NCI-H748 (cell line): ENCODE results near the gene DKK3.

Experiments
- DNase-seq: peaks from one replicate; lab custom pipeline; 2025; ENCODE audit not compliant: unreplicated experiment; lab: John Stamatoyannopoulos, UW

DKK3 gene

GRCh38 chr11:12005476-12005875 is 3.0 kb downstream of the DKK3 start:
- no peak for DNase-seq

GRCh38 chr11:12005061-12005460 is 3.4 kb downstream of the DKK3 start:
- DNase-seq = no peak

- no peak for DNase-seq
These were observed 4.6 kb downstream of the DKK3 start for GRCh38 chr11:12003815-12004214.

GRCh38 chr11:12003336-12003735 is 5.1 kb downstream of the DKK3 start:
- DNase-seq = no peak

- DNase-seq = peak; percentile 98
These were observed 7.2 kb downstream of the DKK3 start for GRCh38 chr11:12001186-12001585.

- no peak for DNase-seq
These were observed 10.2 kb downstream of the DKK3 start for GRCh38 chr11:11998091-11998781.

GRCh38 chr11:11997049-11997322 is 11.4 kb downstream of the DKK3 start:
- DNase-seq = no peak

GRCh38 chr11:11996321-11997048 is 11.9 kb downstream of the DKK3 start:
- no peak for DNase-seq

GRCh38 chr11:11995601-11996000 is 12.8 kb downstream of the DKK3 start:
- no peak for DNase-seq

GRCh38 chr11:11993839-11994238 is 14.6 kb downstream of the DKK3 start:
- no peak for DNase-seq

GRCh38 chr11:11992257-11993212 is 15.9 kb downstream of the DKK3 start:
- DNase-seq = no peak

- DNase-seq = no peak
These were observed 18.4 kb downstream of the DKK3 start for GRCh38 chr11:11989774-11990744.

- no peak for DNase-seq
These were observed 19.7 kb downstream of the DKK3 start for GRCh38 chr11:11988681-11989261.

- no peak for DNase-seq
These were observed 20.3 kb downstream of the DKK3 start for GRCh38 chr11:11988099-11988651.

- peak; percentile 10 for DNase-seq
These were observed 20.9 kb downstream of the DKK3 start for GRCh38 chr11:11987503-11988022.

- DNase-seq = no peak
These were observed 22.2 kb downstream of the DKK3 start for GRCh38 chr11:11985954-11986949.

GRCh38 chr11:11985016-11985715 is 23.3 kb downstream of the DKK3 start:
- DNase-seq = no peak

- no peak for DNase-seq
These were observed 23.9 kb downstream of the DKK3 start for GRCh38 chr11:11984563-11984962.
